ES-I3 (cell line): ENCODE data around the gene ABHD12.

Experiments used
- H3K36me3 ChIP-seq: 2 replicates; pipeline ENCODE4 v1.6.1; 2013; ENCODE audit warnings: mild to moderate bottlenecking, low read length, control low read depth, moderate library complexity; ENCODE audit not compliant: insufficient read depth
- H3K4me1 ChIP-seq: 2 replicates; pipeline ENCODE4 v1.6.1; 2013; ENCODE audit warnings: mild to moderate bottlenecking, control low read depth, low read length; ENCODE audit not compliant: insufficient read depth
- H3K9ac ChIP-seq: 2 replicates; pipeline ENCODE4 v1.6.1; 2013; ENCODE audit warnings: low read depth, mild to moderate bottlenecking, low read length, moderate library complexity
- H3K9me3 ChIP-seq: 2 replicates; pipeline ENCODE4 v1.6.1; 2013; ENCODE audit warnings: mild to moderate bottlenecking, low read length, moderate library complexity; ENCODE audit not compliant: control insufficient read depth, insufficient read depth

Gene ABHD12

GRCh38 chr20:25398376-25399036 is 7.9 kb upstream of the ABHD12 start:
- no peak overlapping the region for H3K9ac ChIP-seq
- no peaks in the 10 kb centered on the region for H3K36me3 ChIP-seq
- 0 out of 2 replicates have a peak, but pooled peaks cover 13% of the 10 kb centered on the region for H3K4me1 ChIP-seq
- H3K9me3 ChIP-seq = peaks cover 8% of the 10 kb centered on the region; the same call in 1 of the 2 replicates

- H3K9me3 ChIP-seq = peaks cover 4% of the 10 kb centered on the region; the same call in 1 of the 2 replicates
- no peaks in the 10 kb centered on the region for H3K36me3 ChIP-seq
- no peak overlapping the region for H3K9ac ChIP-seq
- 0 out of 2 replicates have a peak, but pooled peaks cover 13% of the 10 kb centered on the region for H3K4me1 ChIP-seq
Measured at GRCh38 chr20:25397821-25398220, 7.2 kb upstream of the ABHD12 start.

GRCh38 chr20:25397096-25397495 is 6.5 kb upstream of the ABHD12 start:
- no peaks in the 10 kb centered on the region for H3K36me3 ChIP-seq
- no peaks in the 10 kb centered on the region for H3K9me3 ChIP-seq
- no peak overlapping the region for H3K9ac ChIP-seq
- H3K4me1 ChIP-seq = 0 out of 2 replicates have a peak, but pooled peaks cover 13% of the 10 kb centered on the region

GRCh38 chr20:25394996-25395395 is 4.4 kb upstream of the ABHD12 start:
- Histone ChIP-seq H3K36me3 (no peaks in the 10 kb centered on the region), H3K9ac (no peak overlapping the region), H3K4me1 (0 out of 2 replicates have a peak, but pooled peaks cover 13% of the 10 kb centered on the region), H3K9me3 (no peaks in the 10 kb centered on the region)

- H3K9ac ChIP-seq = no peak overlapping the region
- H3K9me3 ChIP-seq = no peaks in the 10 kb centered on the region
- peaks cover 13% of the 10 kb centered on the region; the same call in 1 of the 2 replicates for H3K4me1 ChIP-seq
- H3K36me3 ChIP-seq = no peaks in the 10 kb centered on the region
Measured at GRCh38 chr20:25394276-25394675, 3.6 kb upstream of the ABHD12 start.

GRCh38 chr20:25389858-25390537 is 637 bp downstream of the ABHD12 start:
- Histone ChIP-seq H3K4me1 (no peaks in the 10 kb centered on the region; the same call in 1 of the 2 replicates), H3K9me3 (no peaks in the 10 kb centered on the region), H3K36me3 (no peaks in the 10 kb centered on the region), H3K9ac (peak overlapping the region; percentile 90)

- no peaks in the 10 kb centered on the region; the same call in 1 of the 2 replicates for H3K4me1 ChIP-seq
- no peaks in the 10 kb centered on the region for H3K36me3 ChIP-seq
- H3K9me3 ChIP-seq = no peaks in the 10 kb centered on the region
- H3K9ac ChIP-seq = peak overlapping the region; percentile 90
Measured at GRCh38 chr20:25389401-25389857, 1.2 kb downstream of the ABHD12 start.

- H3K4me1 ChIP-seq = no peaks in the 10 kb centered on the region
- H3K9ac ChIP-seq = no peak overlapping the region
- no peaks in the 10 kb centered on the region for H3K9me3 ChIP-seq
- no peaks in the 10 kb centered on the region for H3K36me3 ChIP-seq
Measured at GRCh38 chr20:25382704-25383370, 7.8 kb downstream of the ABHD12 start.

- Histone ChIP-seq H3K9me3 (no peaks in the 10 kb centered on the region), H3K36me3 (no peaks in the 10 kb centered on the region), H3K4me1 (no peaks in the 10 kb centered on the region), H3K9ac (no peak overlapping the region)
Measured at GRCh38 chr20:25380945-25381614, 9.6 kb downstream of the ABHD12 start.

GRCh38 chr20:25378884-25379733 is 11.5 kb downstream of the ABHD12 start:
- Histone ChIP-seq H3K9ac (no peak overlapping the region), H3K36me3 (no peaks in the 10 kb centered on the region; the same call in 1 of the 2 replicates), H3K4me1 (no peaks in the 10 kb centered on the region), H3K9me3 (no peaks in the 10 kb centered on the region)

GRCh38 chr20:25378189-25378883 is 12.3 kb downstream of the ABHD12 start:
- H3K9ac ChIP-seq = no peak overlapping the region

GRCh38 chr20:25376886-25377285 is 13.7 kb downstream of the ABHD12 start:
- no peaks in the 10 kb centered on the region for H3K9me3 ChIP-seq
- no peak overlapping the region for H3K9ac ChIP-seq
- H3K4me1 ChIP-seq = no peaks in the 10 kb centered on the region
- no peaks in the 10 kb centered on the region; the same call in 1 of the 2 replicates for H3K36me3 ChIP-seq

More at GRCh38 chr20:25378189-25378883, 12.3 kb downstream of the ABHD12 start:
- Histone ChIP-seq H3K4me1 (no peaks in the 10 kb centered on the region), H3K36me3 (no peaks in the 10 kb centered on the region; the same call in 1 of the 2 replicates), H3K9me3 (no peaks in the 10 kb centered on the region)

GRCh38 chr20:25376236-25376635 is 14.4 kb downstream of the ABHD12 start:
- no peaks in the 10 kb centered on the region for H3K4me1 ChIP-seq
- H3K9me3 ChIP-seq = no peaks in the 10 kb centered on the region
- no peaks in the 10 kb centered on the region; the same call in 1 of the 2 replicates for H3K36me3 ChIP-seq
- no peak overlapping the region for H3K9ac ChIP-seq
